ENCODE data around the gene KIF5C. TPM values are rescaled to one million over a fixed set of nuclear protein-coding genes. Genes with fewer than 3 reads are reported as not detected.

The KIF5C gene
- total RNA-seq, 4 donors from 2014 or later, result 0.75 to 3.2 (median 2.3) TPM

DNA sequence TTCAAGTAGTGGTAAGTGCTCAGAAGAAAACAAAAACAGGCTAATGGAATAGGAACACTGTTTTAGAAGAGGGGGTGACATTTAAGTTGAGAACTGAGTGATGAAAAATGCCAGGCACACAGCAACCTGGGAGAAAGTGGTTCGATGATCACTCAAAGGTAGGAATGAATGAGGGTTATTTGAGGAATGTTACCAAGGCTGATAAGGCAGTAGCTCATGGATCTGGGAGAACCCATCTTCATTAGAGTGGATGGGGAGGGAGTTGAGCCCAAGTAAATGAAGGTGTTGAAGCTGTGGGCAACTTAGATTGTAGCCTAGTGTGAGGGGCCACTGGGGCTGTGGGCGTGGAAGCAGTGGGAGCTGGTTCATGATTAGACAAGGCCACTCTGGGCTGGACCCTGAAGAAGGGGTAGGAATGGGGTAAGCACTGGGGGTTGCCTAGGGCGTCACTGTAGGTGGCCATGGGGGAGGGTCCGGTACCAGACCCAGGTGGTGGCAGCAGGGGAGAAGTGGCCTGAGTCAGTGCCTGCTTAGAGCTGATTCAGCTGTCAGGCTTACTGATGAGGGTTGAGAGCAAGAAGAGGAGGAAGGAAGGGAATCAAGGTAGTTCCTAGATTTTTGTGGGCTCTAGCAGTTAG, 141.0 kb downstream of the KIF5C start:
- 83 to 91% methylated on average over 2 to 4 of the region's 4 CpGs for WGBS, 2 donors (ENCODE audit: low coverage in 1 of 2)
- in situ Hi-C loops (cut with MboI; ENCODE audit: low pct_ligation_motif_present in 1 of 4, low pct_unique_long_range_greater_than_20kb in 1 of 4, low sequenced_read_pairs in 3 of 4), result loop anchor here in 2 of 4 donors (5.0 to 10.0 kb wide), 2 partner anchors 299 to 546 kb away; no protein-coding TSS in a partner anchor
- Histone ChIP-seq H3K4me1 (peaks cover 0 to 20% (median 5%) of the 10 kb centered on the region in 4 donors), H3K4me3 (no peak overlapping the region), H3K27me3 (no peaks in the 10 kb centered on the region), H3K27ac (no peak overlapping the region), H3K36me3 (no peaks in the 10 kb centered on the region), H3K9me3 (no peaks in the 10 kb centered on the region)
- intact Hi-C loops (cut with DNase I; ENCODE audit: low total_unique reads), result no loop called here
- DNase-seq, result no peak
- TF ChIP-seq EP300 (IDR thresholded peaks at IDR 0.05; ENCODE audit: low read depth) (no peak), CTCF (IDR thresholded peaks at IDR 0.05) (no peak), POLR2A (IDR thresholded peaks at IDR 0.05) (no peak), POLR2AphosphoS5 (IDR thresholded peaks at IDR 0.05) (no peak)

- no peaks in the 10 kb centered on the region for H3K9me3 ChIP-seq
- no peaks in the 10 kb centered on the region for H3K36me3 ChIP-seq
- peaks cover 0 to 20% (median 5%) of the 10 kb centered on the region in 4 donors for H3K4me1 ChIP-seq
- intact Hi-C loops (cut with DNase I; ENCODE audit: low total_unique reads), result no loop called here
- TF ChIP-seq POLR2A (IDR thresholded peaks at IDR 0.05) (no peak), CTCF (IDR thresholded peaks at IDR 0.05) (peak; percentile 80 to 89 (median 85))
- H3K27me3 ChIP-seq, result no peaks in the 10 kb centered on the region
- no peak overlapping the region for H3K27ac ChIP-seq
- no peak overlapping the region for H3K4me3 ChIP-seq
- 48 to 49% methylated on average over 10 to 14 of the region's 14 CpGs for WGBS, 2 donors (ENCODE audit: low coverage in 1 of 2)
- in situ Hi-C loops (cut with MboI; ENCODE audit: low pct_ligation_motif_present in 1 of 4, low pct_unique_long_range_greater_than_20kb in 1 of 4, low sequenced_read_pairs in 3 of 4), result loop anchor here in 2 of 4 donors (5.0 to 10.0 kb wide), 2 partner anchors 297 to 545 kb away; no protein-coding TSS in a partner anchor
- DNase-seq, result peak; percentile 83
Measured at GRCh38 chr2:149017116-149017985, 142.3 kb downstream of the KIF5C start.

- Histone ChIP-seq H3K4me1 (peaks cover 0 to 20% (median 5%) of the 10 kb centered on the region in 4 donors), H3K36me3 (no peaks in the 10 kb centered on the region), H3K27me3 (no peaks in the 10 kb centered on the region), H3K27ac (no peak overlapping the region), H3K9me3 (no peaks in the 10 kb centered on the region), H3K4me3 (no peak overlapping the region)
- DNase-seq, result no peak
- TF ChIP-seq CTCF (IDR thresholded peaks at IDR 0.05) (no peak), POLR2AphosphoS5 (IDR thresholded peaks at IDR 0.05) (no peak), POLR2A (IDR thresholded peaks at IDR 0.05) (no peak), EP300 (IDR thresholded peaks at IDR 0.05; ENCODE audit: low read depth) (no peak)
- in situ Hi-C loops (cut with MboI; ENCODE audit: low pct_ligation_motif_present in 1 of 4, low pct_unique_long_range_greater_than_20kb in 1 of 4, low sequenced_read_pairs in 3 of 4) (loop anchor here in 2 of 4 donors (5.0 to 10.0 kb wide), 2 partner anchors 296 to 543 kb away; no protein-coding TSS in a partner anchor), intact Hi-C loops (cut with DNase I; ENCODE audit: low total_unique reads) (no loop called here)
- 69 to 76% methylated on average over 3 of the region's 3 CpGs for WGBS, 2 donors (ENCODE audit: low coverage in 1 of 2)
Measured at GRCh38 chr2:149018981-149019380, 144.0 kb downstream of the KIF5C start.

- TF ChIP-seq CTCF (IDR thresholded peaks at IDR 0.05), result no peak
- no peak for TF ChIP-seq EP300 (IDR thresholded peaks at IDR 0.05; ENCODE audit: low read depth)
- no peak for TF ChIP-seq POLR2A (IDR thresholded peaks at IDR 0.05)
- TF ChIP-seq POLR2AphosphoS5 (IDR thresholded peaks at IDR 0.05), result no peak
- WGBS, 2 donors (ENCODE audit: low coverage in 1 of 2), result 17 to 67% methylated on average over 1 to 2 of the region's 2 CpGs
- no peaks in the 10 kb centered on the region for H3K36me3 ChIP-seq
- peaks cover 0 to 20% (median 5%) of the 10 kb centered on the region in 4 donors for H3K4me1 ChIP-seq
- intact Hi-C loops (cut with DNase I; ENCODE audit: low total_unique reads) (no loop called here), in situ Hi-C loops (cut with MboI; ENCODE audit: low pct_ligation_motif_present in 1 of 4, low pct_unique_long_range_greater_than_20kb in 1 of 4, low sequenced_read_pairs in 3 of 4) (loop anchor here (5.0 to 10.0 kb wide), 3 partner anchors 295 to 545 kb away; no protein-coding TSS in a partner anchor)
- no peaks in the 10 kb centered on the region for H3K9me3 ChIP-seq
- DNase-seq, result no peak
- H3K27ac ChIP-seq, result no peak overlapping the region
- H3K4me3 ChIP-seq, result no peak overlapping the region
- H3K27me3 ChIP-seq, result no peaks in the 10 kb centered on the region
Measured at GRCh38 chr2:149019768-149020167, 144.7 kb downstream of the KIF5C start.
